H1 (cell line): ENCODE measurements around the gene CLDN6. TPM values are rescaled to one million over a fixed set of nuclear protein-coding genes. Genes with fewer than 3 reads are reported as not detected.

Experiments
- CTCF ChIA-PET: fragments of 300-600 bp; sonication (Branson Sonifier 250); formaldehyde crosslinking; loops from one replicate; lab custom pipeline; 2021; ENCODE audit not compliant: partially characterized antibody; lab: Charles Lee
- POLR2A ChIA-PET: fragments of 300-600 bp; sonication (Branson Sonifier 250); formaldehyde crosslinking; loops from one replicate; lab custom pipeline; 2021; ENCODE audit warnings: inconsistent platforms; ENCODE audit not compliant: partially characterized antibody; lab: Charles Lee
- DNase-seq, 2 experiments: peaks; one replicate each; pipeline versions ENCODE4 v3.0.0 to v3.0.0-alpha.2; 2010 to 2022; ENCODE audit warnings: low spot score in 2 of 2, low read depth in 1 of 2, mixed read lengths in 1 of 2
- FAIRE-seq: peaks from 2 replicates; lab custom pipeline; 2011; peaks lifted over from hg19 to GRCh38; lab: Jason Lieb, UNC
- H2AFZ ChIP-seq: 2 replicates; pipeline ENCODE4 v1.8.1; 2012; ENCODE audit warnings: low read length, inconsistent platforms
- H2AK5ac ChIP-seq: 2 replicates; pipeline ENCODE4 v1.6.1; 2013; ENCODE audit warnings: low read depth, low read length
- H2BK120ac ChIP-seq: replicated peaks from 2 replicates; pipeline ENCODE3; 2013; ENCODE audit warnings: low read depth, low read length, inconsistent platforms
- H2BK12ac ChIP-seq: 2 replicates; pipeline ENCODE4 v1.6.1; 2013; ENCODE audit warnings: low read depth, low read length
- H2BK15ac ChIP-seq: 2 replicates; pipeline ENCODE4 v1.6.1; 2013; ENCODE audit warnings: low read length
- H2BK20ac ChIP-seq: 2 replicates; pipeline ENCODE4 v1.6.1; 2013; ENCODE audit warnings: low read length
- H2BK5ac ChIP-seq: 2 replicates; pipeline ENCODE4 v1.6.1; 2013; ENCODE audit warnings: low read depth, low read length
- H3K14ac ChIP-seq: 2 replicates; pipeline ENCODE4 v1.6.1; 2013; ENCODE audit warnings: inconsistent platforms; ENCODE audit not compliant: insufficient read length
- H3K18ac ChIP-seq: 2 replicates; pipeline ENCODE4 v1.6.1; 2013; ENCODE audit warnings: low read length; ENCODE audit errors: extremely low read depth
- H3K23ac ChIP-seq: 2 replicates; pipeline ENCODE4 v1.6.1; 2013; ENCODE audit warnings: inconsistent platforms; ENCODE audit not compliant: insufficient read length
- H3K23me2 ChIP-seq: 2 replicates; pipeline ENCODE4 v1.6.1; 2013; ENCODE audit warnings: low read depth, low read length
- H3K27ac ChIP-seq: 2 replicates; pipeline ENCODE4 v1.6.1; 2011; ENCODE audit warnings: low read depth, low read length, inconsistent platforms
- H3K27me3 ChIP-seq, 4 experiments: replicated peaks in 1 of 4; 1 replicate in 1 of 4; 2 replicates in 3 of 4; pipeline versions ENCODE4 v1.6.1 to v1.8.1; 2011 to 2013; ENCODE audit warnings: low read length in 3 of 4, mild to moderate bottlenecking in 3 of 4, inconsistent platforms in 2 of 4, mixed read lengths in 2 of 4, moderate library complexity in 1 of 4; ENCODE audit not compliant: control insufficient read depth in 3 of 4, insufficient read depth in 3 of 4; ENCODE audit errors: extremely low read depth in 1 of 4
- H3K36me3 ChIP-seq, 4 experiments: 2 replicates each; pipeline versions ENCODE4 v1.6.1 to v1.8.1; 2011 to 2013; ENCODE audit warnings: mild to moderate bottlenecking in 4 of 4, low read length in 3 of 4, moderate library complexity in 2 of 4, control low read depth in 1 of 4, inconsistent platforms in 1 of 4; ENCODE audit not compliant: insufficient read depth in 4 of 4, control insufficient read depth in 2 of 4
- H3K4ac ChIP-seq: replicated peaks from 2 replicates; pipeline ENCODE3; 2013; ENCODE audit warnings: low read length, low read depth, mixed read lengths, inconsistent platforms; ENCODE audit not compliant: insufficient read length
- H3K4me1 ChIP-seq, 4 experiments: replicated peaks in 1 of 4; 1 replicate in 1 of 4; 2 replicates in 3 of 4; pipeline versions ENCODE4 v1.6.1 to v1.8.1; 2011 to 2013; ENCODE audit warnings: low read length in 3 of 4, inconsistent platforms in 2 of 4, mixed read lengths in 1 of 4; ENCODE audit not compliant: insufficient read depth in 4 of 4, control insufficient read depth in 3 of 4
- H3K4me2 ChIP-seq, 2 experiments: 2 replicates each; pipeline versions ENCODE4 v1.6.1 to v1.8.1; 2011 to 2013; ENCODE audit warnings: low read depth in 2 of 2, low read length in 2 of 2, control low read depth in 1 of 2, inconsistent platforms in 1 of 2, mild to moderate bottlenecking in 1 of 2; ENCODE audit not compliant: insufficient read depth in 1 of 2
- H3K4me3 ChIP-seq, 4 experiments: fragments of 200-600, 300-600 bp in 1 of 4; sonication (generic), shearing (Covaris generic), sonication (Bioruptor Twin) in 1 of 4; 2 replicates each; pipeline versions ENCODE4 v1.5.1 to v1.8.1; 2011 to 2016; ENCODE audit warnings: low read length in 4 of 4, low read depth in 3 of 4, control low read depth in 2 of 4, inconsistent platforms in 2 of 4, mild to moderate bottlenecking in 2 of 4, mixed read lengths in 1 of 4, moderate library complexity in 1 of 4; ENCODE audit not compliant: insufficient read depth in 2 of 4; ENCODE audit errors: extremely low read depth in 1 of 4
- H3K56ac ChIP-seq: replicated peaks from 2 replicates; pipeline ENCODE3; 2013; ENCODE audit warnings: low read depth, mild to moderate bottlenecking, mixed read lengths, low read length, inconsistent platforms; ENCODE audit not compliant: insufficient read length
- H3K79me1 ChIP-seq: 2 replicates; pipeline ENCODE4 v1.6.1; 2013; ENCODE audit warnings: low read depth, low read length, control low read depth
- H3K79me2 ChIP-seq, 2 experiments: 2 replicates each; pipeline versions ENCODE4 v1.6.1 to v1.8.1; 2012 to 2013; ENCODE audit warnings: low read length in 2 of 2, mild to moderate bottlenecking in 2 of 2, inconsistent platforms in 1 of 2; ENCODE audit not compliant: insufficient read depth in 2 of 2, control insufficient read depth in 1 of 2
- H3K9ac ChIP-seq, 4 experiments: replicated peaks in 1 of 4; 1 replicate in 1 of 4; 2 replicates in 3 of 4; pipeline versions ENCODE4 v1.6.1 to v1.8.1; 2011 to 2013; ENCODE audit warnings: low read depth in 3 of 4, low read length in 3 of 4, control low read depth in 2 of 4, mild to moderate bottlenecking in 2 of 4, moderate library complexity in 2 of 4, inconsistent platforms in 1 of 4; ENCODE audit errors: extremely low read depth in 1 of 4
- H3K9me3 ChIP-seq, 2 experiments: 2 replicates each; pipeline versions ENCODE4 v1.6.1 to v1.8.1; 2012 to 2013; ENCODE audit warnings: mild to moderate bottlenecking in 2 of 2, moderate library complexity in 2 of 2, control low read depth in 1 of 2, inconsistent platforms in 1 of 2, low read depth in 1 of 2, low read length in 1 of 2, mixed read lengths in 1 of 2; ENCODE audit not compliant: insufficient read depth in 2 of 2
- H4K20me1 ChIP-seq, 2 experiments: replicated peaks in 1 of 2; 2 replicates each; pipeline versions ENCODE3 to v1.8.1; 2011 to 2013; ENCODE audit warnings: inconsistent platforms in 2 of 2, low read length in 2 of 2, mild to moderate bottlenecking in 1 of 2; ENCODE audit not compliant: insufficient read depth in 2 of 2, control insufficient read depth in 1 of 2
- H4K5ac ChIP-seq: 2 replicates; pipeline ENCODE4 v1.6.1; 2013; ENCODE audit warnings: low read length, low read depth, mixed read lengths, inconsistent platforms; ENCODE audit not compliant: insufficient read length
- H4K8ac ChIP-seq: 2 replicates; pipeline ENCODE4 v1.8.0; 2013; ENCODE audit warnings: mild to moderate bottlenecking, moderate library complexity, low read length, inconsistent platforms; ENCODE audit not compliant: insufficient read depth; ENCODE audit errors: extremely low read depth
- H4K91ac ChIP-seq: replicated peaks from 2 replicates; pipeline ENCODE3; 2013; ENCODE audit warnings: low read length, mixed read lengths, inconsistent platforms; ENCODE audit not compliant: insufficient read length
- BRCA1 ChIP-seq: IDR thresholded peaks from 2 replicates; pipeline ENCODE4 v1.6.1; 2012; ENCODE audit warnings: low read depth, low read length, improper control_type of control experiment
- E2F6 ChIP-seq: IDR thresholded peaks from 2 replicates; pipeline ENCODE4 v1.6.1; 2012; ENCODE audit warnings: inconsistent platforms
- KDM4A ChIP-seq: IDR thresholded peaks from one replicate; pipeline ENCODE4 v1.7.1; 2012; ENCODE audit warnings: low read depth, mild to moderate bottlenecking, moderate library complexity, low read length, inconsistent platforms; ENCODE audit not compliant: severe bottlenecking
- MAFK ChIP-seq: IDR thresholded peaks from 2 replicates; pipeline ENCODE4 v1.6.1; 2012; ENCODE audit warnings: low read depth, mild to moderate bottlenecking, improper control_type of control experiment, low read length
- SIRT6 ChIP-seq: IDR thresholded peaks from one replicate; pipeline ENCODE4 v1.7.1; 2012; ENCODE audit warnings: low read length, inconsistent platforms
- SIX5 ChIP-seq: IDR thresholded peaks from 2 replicates; pipeline ENCODE4 v1.6.1; 2011; ENCODE audit warnings: mild to moderate bottlenecking, low read depth, low read length
- TEAD4 ChIP-seq: IDR thresholded peaks from 2 replicates; pipeline ENCODE4 v1.6.1; 2012; ENCODE audit warnings: low read depth, low read length, inconsistent platforms, mixed read lengths
- ZNF274 ChIP-seq: IDR thresholded peaks from 2 replicates; pipeline ENCODE4 v1.7.0; 2012; ENCODE audit warnings: low read length, borderline replicate concordance; ENCODE audit errors: extremely low read depth
- WGBS, 2 experiments: shearing (Covaris generic) in 1 of 2; methylation state at CpG; one replicate each; pipeline versions ENCODE4 v1.1.6 to v1.1.7; 2013 to 2015; ENCODE audit warnings: low lambda C conversion rate in 2 of 2, mixed read lengths in 2 of 2, inconsistent platforms in 1 of 2, low coverage in 1 of 2, missing lambda C conversion rate in 1 of 2; ENCODE audit not compliant: insufficient replicate concordance in 2 of 2, insufficient coverage in 1 of 2, insufficient read length in 1 of 2; ENCODE audit errors: extremely low coverage in 1 of 2, missing lambda C conversion rate in 1 of 2; 5-methylcytosine and 5-hydroxymethylcytosine counted together
- polyA plus RNA-seq, 7 experiments: library from polyadenylated mRNA; depleted of rRNA in 3 of 7; stranded (reverse) in 5 of 7; unstranded in 2 of 7; fragments of >200 nt in 5 of 7; fragments of 200-250 nt in 2 of 7; gene quantifications; 1 replicate in 5 of 7; 2 replicates in 1 of 7; 4 replicates in 1 of 7; pipeline versions ENCODE4 v1.2.1 to v1.2.3, GENCODE V29; 2011 to 2013; ENCODE audit warnings: missing spikeins in 2 of 7, mixed read lengths in 2 of 7
- total RNA-seq: library from RNA; stranded (reverse); fragmentation: NEBNext Ultra II Directional; extraction: Animal tissue kit (Norgen Biotek cat#: 25700); gene quantifications from 2 replicates; pipeline ENCODE4 v1.2.1, GENCODE V29; 2021
- TF ChIP-seq, protein P1 (sequence below), 3 experiments: IDR thresholded peaks; 1 replicate in 2 of 3; 2 replicates in 1 of 3; pipeline versions ENCODE4 v1.5.1 to v1.6.1; 2011; ENCODE audit warnings: low read length in 3 of 3, mild to moderate bottlenecking in 3 of 3, inconsistent platforms in 2 of 3, low read depth in 1 of 3, moderate library complexity in 1 of 3; ENCODE audit not compliant: insufficient read depth in 1 of 3; ENCODE audit errors: control extremely low read depth in 1 of 3
- TF ChIP-seq, protein P2 (sequence below): IDR thresholded peaks from 2 replicates; pipeline ENCODE4 v1.6.1; 2012; ENCODE audit warnings: inconsistent platforms

The CLDN6 gene
- total and polyA plus RNA-seq, 2 of the 8 experiments (the other 6 are each of a cell fraction or from before 2014, with no cell fraction given), result 747 to 1,115 TPM

DNA sequence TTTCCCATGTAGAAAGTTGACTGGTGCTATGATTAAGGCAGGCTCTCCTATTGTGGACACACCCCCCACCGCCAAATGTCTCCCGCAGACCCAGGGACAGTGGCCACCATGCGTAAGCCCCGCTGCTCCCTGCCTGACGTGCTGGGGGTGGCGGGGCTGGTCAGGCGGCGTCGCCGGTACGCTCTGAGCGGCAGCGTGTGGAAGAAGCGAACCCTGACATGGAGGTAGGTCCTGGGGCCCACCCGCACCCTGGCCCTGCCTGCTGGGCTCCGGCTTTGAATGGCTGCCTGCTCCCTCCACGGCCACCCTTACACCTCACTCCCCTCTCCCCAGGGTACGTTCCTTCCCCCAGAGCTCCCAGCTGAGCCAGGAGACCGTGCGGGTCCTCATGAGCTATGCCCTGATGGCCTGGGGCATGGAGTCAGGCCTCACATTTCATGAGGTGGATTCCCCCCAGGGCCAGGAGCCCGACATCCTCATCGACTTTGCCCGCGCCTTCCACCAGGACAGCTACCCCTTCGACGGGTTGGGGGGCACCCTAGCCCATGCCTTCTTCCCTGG lies 32.0 kb upstream of the CLDN6 start:
- DNase-seq (no peak), FAIRE-seq (no peak)
- H3K18ac ChIP-seq, result no peak overlapping the region
- H4K8ac ChIP-seq, result no peak overlapping the region; the same call in 1 of the 2 replicates
- no peak overlapping the region for H3K4ac ChIP-seq
- H3K23ac ChIP-seq, result no peak overlapping the region
- no peak overlapping the region for H3K4me2 ChIP-seq
- no peak overlapping the region for H4K5ac ChIP-seq
- H2BK5ac ChIP-seq, result no peak overlapping the region
- H3K27ac ChIP-seq, result no peak overlapping the region
- POLR2A ChIA-PET, result interaction anchor here (0.7 to 6.1 kb wide), 10 partner anchors 9 to 91 kb away, joined by 3 to 94 read pairs (median 6); partner anchors contain the start of genes BICDL2, CLDN6, HCFC1R1 and THOC6
- no peak overlapping the region for H3K9ac ChIP-seq
- no peak overlapping the region for H4K91ac ChIP-seq
- peaks cover 0 to 8% (median 3%) of the 10 kb centered on the region in 4 experiments; a peak in 6 of 7 replicates for H3K27me3 ChIP-seq
- H3K23me2 ChIP-seq, result peaks cover 6% of the 10 kb centered on the region; the same call in 1 of the 2 replicates
- H3K4me1 ChIP-seq, result peaks cover 0 to 3% (median 0%) of the 10 kb centered on the region in 4 experiments; a peak in 3 of 7 replicates
- no peak overlapping the region for H2AFZ ChIP-seq
- H3K4me3 ChIP-seq, result no peak overlapping the region
- H3K36me3 ChIP-seq, result no peaks in the 10 kb centered on the region; a peak in 1 of 8 replicates
- no peaks in the 10 kb centered on the region for H3K9me3 ChIP-seq
- no peak overlapping the region for H2BK120ac ChIP-seq
- no peaks in the 10 kb centered on the region for H3K79me1 ChIP-seq
- H3K56ac ChIP-seq, result no peak overlapping the region
- H2BK12ac ChIP-seq, result no peak overlapping the region
- H3K79me2 ChIP-seq, result no peaks in the 10 kb centered on the region
- H2BK20ac ChIP-seq, result no peak overlapping the region
- H2BK15ac ChIP-seq, result no peak overlapping the region
- WGBS, 2 experiments, result 97% methylated on average over 23 of the region's 26 CpGs; no CpG with 5 or more reads in 1 of the 2 experiments
- H4K20me1 ChIP-seq, result peaks cover 0 to 18% of the 10 kb centered on the region in 2 experiments
- no peak overlapping the region for H3K14ac ChIP-seq
- CTCF ChIA-PET, result interaction anchor here (1.3 to 7.4 kb wide), 3 partner anchors 10 to 37 kb away, joined by 4 to 117 read pairs (median 10); no protein-coding TSS in a partner anchor
- H2AK5ac ChIP-seq, result no peak overlapping the region
- TF ChIP-seq E2F6, result no peak
- no peak for TF ChIP-seq SIX5
- no peak for TF ChIP-seq ZNF274
- TF ChIP-seq SIRT6, result no peak
- TF ChIP-seq MAFK, result no peak
- TF ChIP-seq KDM4A, result no peak
- TF ChIP-seq TEAD4, result no peak
- TF ChIP-seq, protein P1, sequence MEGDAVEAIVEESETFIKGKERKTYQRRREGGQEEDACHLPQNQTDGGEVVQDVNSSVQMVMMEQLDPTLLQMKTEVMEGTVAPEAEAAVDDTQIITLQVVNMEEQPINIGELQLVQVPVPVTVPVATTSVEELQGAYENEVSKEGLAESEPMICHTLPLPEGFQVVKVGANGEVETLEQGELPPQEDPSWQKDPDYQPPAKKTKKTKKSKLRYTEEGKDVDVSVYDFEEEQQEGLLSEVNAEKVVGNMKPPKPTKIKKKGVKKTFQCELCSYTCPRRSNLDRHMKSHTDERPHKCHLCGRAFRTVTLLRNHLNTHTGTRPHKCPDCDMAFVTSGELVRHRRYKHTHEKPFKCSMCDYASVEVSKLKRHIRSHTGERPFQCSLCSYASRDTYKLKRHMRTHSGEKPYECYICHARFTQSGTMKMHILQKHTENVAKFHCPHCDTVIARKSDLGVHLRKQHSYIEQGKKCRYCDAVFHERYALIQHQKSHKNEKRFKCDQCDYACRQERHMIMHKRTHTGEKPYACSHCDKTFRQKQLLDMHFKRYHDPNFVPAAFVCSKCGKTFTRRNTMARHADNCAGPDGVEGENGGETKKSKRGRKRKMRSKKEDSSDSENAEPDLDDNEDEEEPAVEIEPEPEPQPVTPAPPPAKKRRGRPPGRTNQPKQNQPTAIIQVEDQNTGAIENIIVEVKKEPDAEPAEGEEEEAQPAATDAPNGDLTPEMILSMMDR (IDR thresholded peaks at IDR 0.05; ENCODE audit: control extremely low read depth in 1 of 3, insufficient read depth in 1 of 3, low read depth in 1 of 3, low read length in 3 of 3), result no peak
- TF ChIP-seq, protein P2, sequence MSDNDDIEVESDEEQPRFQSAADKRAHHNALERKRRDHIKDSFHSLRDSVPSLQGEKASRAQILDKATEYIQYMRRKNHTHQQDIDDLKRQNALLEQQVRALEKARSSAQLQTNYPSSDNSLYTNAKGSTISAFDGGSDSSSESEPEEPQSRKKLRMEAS, result no peak
- no peak for TF ChIP-seq BRCA1
